Measurements from ENCODE around the gene OR52E8. TPM values are rescaled to one million over a fixed set of nuclear protein-coding genes. Genes with fewer than 3 reads are reported as not detected.

OR52E8 gene
- total RNA-seq, 1 experiment from 2014 or later: not detected

- H3K4me1 Mint-ChIP-seq (ENCODE audit: insufficient read depth, unreplicated experiment): no peaks in the 10 kb centered on the region
- no peak for TF ChIP-seq CTCF (IDR thresholded peaks at IDR 0.05; ENCODE audit: unreplicated experiment)
- no TSS peak for BruUV-seq (replicated peaks)
Measured at GRCh38 chr11:5878564-5878963, 21.1 kb upstream of the OR52E8 start.

GRCh38 chr11:5865826-5866225 is 8.3 kb upstream of the OR52E8 start:
- no peaks in the 10 kb centered on the region for H3K9me3 Mint-ChIP-seq (ENCODE audit: unreplicated experiment)
- no peak for DNase-seq (ENCODE audit: unreplicated experiment)
- intact Hi-C loops (cut with micrococcal nuclease): no loop called here
- H3K36me3 Mint-ChIP-seq (ENCODE audit: insufficient read depth, unreplicated experiment): no peaks in the 10 kb centered on the region
- H3K27ac Mint-ChIP-seq (ENCODE audit: low read depth, unreplicated experiment): no peak overlapping the region
- no peak overlapping the region for H3K4me3 Mint-ChIP-seq (ENCODE audit: unreplicated experiment)
- CTCF ChIA-PET: interaction anchor here (0.7 kb wide), 1 partner anchor 19 kb away, joined by 3 read pairs; no protein-coding TSS in a partner anchor
- no TSS peak for BruUV-seq (replicated peaks)
- no peaks in the 10 kb centered on the region for H3K4me1 Mint-ChIP-seq (ENCODE audit: insufficient read depth, unreplicated experiment)
- peaks cover 13% of the 10 kb centered on the region for H3K27me3 Mint-ChIP-seq (ENCODE audit: insufficient read depth, unreplicated experiment)
- TF ChIP-seq CTCF (IDR thresholded peaks at IDR 0.05; ENCODE audit: unreplicated experiment): no peak
- POLR2A ChIA-PET: no interaction called here

More at GRCh38 chr11:5878564-5878963, 21.1 kb upstream of the OR52E8 start:
- intact Hi-C loops (cut with micrococcal nuclease): no loop called here
- CTCF ChIA-PET: no interaction called here
- POLR2A ChIA-PET: no interaction called here
- no peak for DNase-seq (ENCODE audit: unreplicated experiment)
- no peak overlapping the region for H3K27ac Mint-ChIP-seq (ENCODE audit: low read depth, unreplicated experiment)
- H3K9me3 Mint-ChIP-seq (ENCODE audit: unreplicated experiment): no peaks in the 10 kb centered on the region
- H3K27me3 Mint-ChIP-seq (ENCODE audit: insufficient read depth, unreplicated experiment): peaks cover 56% of the 10 kb centered on the region
- H3K36me3 Mint-ChIP-seq (ENCODE audit: insufficient read depth, unreplicated experiment): no peaks in the 10 kb centered on the region
- H3K4me3 Mint-ChIP-seq (ENCODE audit: unreplicated experiment): no peak overlapping the region

- H3K4me3 Mint-ChIP-seq (ENCODE audit: unreplicated experiment): no peak overlapping the region
- no TSS peak for BruUV-seq (replicated peaks)
- H3K27ac Mint-ChIP-seq (ENCODE audit: low read depth, unreplicated experiment): no peak overlapping the region
- H3K27me3 Mint-ChIP-seq (ENCODE audit: insufficient read depth, unreplicated experiment): no peaks in the 10 kb centered on the region
- no peaks in the 10 kb centered on the region for H3K36me3 Mint-ChIP-seq (ENCODE audit: insufficient read depth, unreplicated experiment)
- intact Hi-C loops (cut with micrococcal nuclease): no loop called here
- CTCF ChIA-PET: interaction anchor here (0.6 kb wide), 1 partner anchor 44 kb away, joined by 4 read pairs; no protein-coding TSS in a partner anchor
- peaks cover 13% of the 10 kb centered on the region for H3K9me3 Mint-ChIP-seq (ENCODE audit: unreplicated experiment)
- H3K4me1 Mint-ChIP-seq (ENCODE audit: insufficient read depth, unreplicated experiment): no peaks in the 10 kb centered on the region
- DNase-seq (ENCODE audit: unreplicated experiment): no peak
- POLR2A ChIA-PET: no interaction called here
- no peak for TF ChIP-seq CTCF (IDR thresholded peaks at IDR 0.05; ENCODE audit: unreplicated experiment)
Measured at GRCh38 chr11:5851002-5851401, 6.5 kb downstream of the OR52E8 start.

- CTCF ChIA-PET: interaction anchor here (0.6 kb wide), 1 partner anchor 11 kb away, joined by 3 read pairs; no protein-coding TSS in a partner anchor
- intact Hi-C loops (cut with micrococcal nuclease): no loop called here
- Mint-ChIP-seq H3K27ac (ENCODE audit: low read depth, unreplicated experiment) (no peak overlapping the region), H3K4me3 (ENCODE audit: unreplicated experiment) (no peak overlapping the region), H3K36me3 (ENCODE audit: insufficient read depth, unreplicated experiment) (no peaks in the 10 kb centered on the region), H3K27me3 (ENCODE audit: insufficient read depth, unreplicated experiment) (no peaks in the 10 kb centered on the region), H3K4me1 (ENCODE audit: insufficient read depth, unreplicated experiment) (no peaks in the 10 kb centered on the region), H3K9me3 (ENCODE audit: unreplicated experiment) (peaks cover 7% of the 10 kb centered on the region)
- no peak for TF ChIP-seq CTCF (IDR thresholded peaks at IDR 0.05; ENCODE audit: unreplicated experiment)
- no TSS peak for BruUV-seq (replicated peaks)
- no peak for DNase-seq (ENCODE audit: unreplicated experiment)
- POLR2A ChIA-PET: no interaction called here
Measured at GRCh38 chr11:5847711-5848110, 9.8 kb downstream of the OR52E8 start.
